ENCODE data around the gene WAS.
"Not testable (repeated sequence)": the region's sequence is repeated elsewhere in the genome, so short reads cannot be mapped to it uniquely, and the experiment has no call there.

Gene WAS

GRCh38 chrX:48688531-48689150, 5.0 kb downstream of the WAS start:
- no peak for DNase-seq

GRCh38 chrX:48689208-48689920, 5.8 kb downstream of the WAS start:
- DNase-seq, result no peak

DNA sequence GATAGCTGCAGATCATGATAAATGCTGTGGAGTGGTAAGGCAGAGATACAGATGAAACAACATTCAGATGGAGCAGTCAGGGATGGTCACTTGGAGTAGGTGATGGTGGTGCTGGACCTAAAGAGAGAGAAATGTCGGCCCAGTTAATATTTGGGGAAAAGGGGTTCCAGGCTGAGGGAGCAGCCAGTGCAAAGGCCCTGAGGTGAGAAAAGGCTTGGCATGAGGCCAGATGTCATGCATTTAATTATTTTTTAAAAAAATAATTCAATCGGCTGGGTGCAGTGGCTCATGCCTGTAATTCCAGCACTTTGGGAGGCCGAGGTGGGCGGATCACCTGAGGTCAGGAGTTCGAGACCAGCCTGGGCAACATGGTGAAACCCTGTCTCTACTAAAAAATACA, 8.1 kb downstream of the WAS start:
- not testable (repeated sequence) for DNase-seq

GRCh38 chrX:48694776-48695533, 11.4 kb downstream of the WAS start:
- no peak for DNase-seq

GRCh38 chrX:48695534-48695896, 11.9 kb downstream of the WAS start:
- no peak for DNase-seq

- DNase-seq, result no peak
These were observed 12.3 kb downstream of the WAS start for GRCh38 chrX:48695925-48696300.

DNA sequence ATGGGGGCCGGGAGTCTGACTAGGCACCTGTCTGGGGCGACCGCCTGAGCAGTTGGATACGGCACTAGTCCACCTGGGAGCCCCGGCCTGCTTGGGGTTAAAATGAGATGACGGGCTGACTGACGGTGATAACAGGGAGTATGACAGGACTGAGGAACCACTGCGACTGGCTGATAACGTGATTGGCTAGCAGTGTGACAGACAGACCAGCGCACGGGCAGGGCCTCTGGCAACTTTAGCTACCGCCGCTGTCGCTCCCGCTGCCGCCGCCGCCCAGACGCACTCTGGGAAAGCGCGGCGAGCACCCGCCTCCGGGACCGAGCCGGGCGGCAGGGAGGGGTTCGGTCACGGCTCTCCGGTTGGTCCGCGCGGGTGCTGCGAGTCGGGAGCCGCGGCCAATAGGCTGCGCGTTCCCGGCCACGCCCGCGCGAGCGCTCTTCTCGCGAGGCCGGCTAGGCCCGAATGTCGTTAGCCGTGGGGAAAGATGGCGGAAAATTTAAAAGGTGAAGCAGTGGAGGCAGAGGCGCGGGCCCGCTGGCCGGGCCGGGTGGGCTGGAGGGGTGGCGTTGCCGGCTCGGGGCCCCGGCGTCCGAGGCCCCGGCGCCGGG, 12.8 kb downstream of the WAS start, which contains the start of gene SUV39H1:
SUV39H1 (plus strand) TSS at position 434 of the 608 bp plus-strand sequence; CDS start at position 485, 51 bp downstream.
- DNase-seq, result peak; percentile 91

DNA sequence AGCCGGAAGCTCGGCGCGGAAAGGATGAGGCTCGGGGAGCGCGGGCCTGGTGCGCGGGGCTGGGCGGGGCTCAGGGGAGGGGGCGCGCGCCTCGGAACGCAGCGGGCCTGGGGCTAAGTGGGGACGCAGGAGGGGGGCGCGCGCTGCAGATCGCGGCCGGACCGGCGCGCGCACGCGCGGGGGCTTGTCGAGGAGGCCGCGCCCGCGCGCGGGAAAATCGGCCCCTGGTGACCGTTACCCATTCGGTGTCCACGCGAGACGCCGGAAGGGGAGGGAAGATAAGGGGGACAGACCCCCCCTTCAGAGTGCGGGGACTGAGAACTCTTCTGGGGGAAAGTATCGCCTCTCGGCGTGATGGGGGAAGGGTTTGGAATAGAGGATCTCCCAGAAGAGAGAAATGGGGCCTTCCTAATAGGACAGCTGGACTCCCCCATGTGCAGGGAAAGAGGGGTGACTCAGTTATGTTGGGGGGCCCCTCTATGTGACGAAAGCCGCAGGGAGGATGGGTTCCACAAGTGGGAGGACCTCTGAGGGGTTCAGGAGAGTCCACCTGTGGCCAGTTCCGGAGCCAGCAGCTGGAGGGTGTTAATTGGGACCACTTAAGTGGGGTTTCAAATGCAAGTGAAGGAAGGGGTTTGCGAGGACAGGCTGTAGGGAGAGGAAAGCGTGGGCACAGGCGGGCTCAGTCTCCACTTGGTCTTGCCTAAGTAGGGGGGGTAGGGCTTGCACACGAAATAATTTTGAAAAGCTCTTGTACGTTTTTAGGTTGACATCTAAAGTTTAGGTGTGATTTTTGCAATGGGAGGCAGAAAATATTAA, 13.5 kb downstream of the WAS start:
- DNase-seq, result peak; percentile 38

GRCh38 chrX:48698306-48698705, 14.7 kb downstream of the WAS start:
- no peak for DNase-seq

DNA sequence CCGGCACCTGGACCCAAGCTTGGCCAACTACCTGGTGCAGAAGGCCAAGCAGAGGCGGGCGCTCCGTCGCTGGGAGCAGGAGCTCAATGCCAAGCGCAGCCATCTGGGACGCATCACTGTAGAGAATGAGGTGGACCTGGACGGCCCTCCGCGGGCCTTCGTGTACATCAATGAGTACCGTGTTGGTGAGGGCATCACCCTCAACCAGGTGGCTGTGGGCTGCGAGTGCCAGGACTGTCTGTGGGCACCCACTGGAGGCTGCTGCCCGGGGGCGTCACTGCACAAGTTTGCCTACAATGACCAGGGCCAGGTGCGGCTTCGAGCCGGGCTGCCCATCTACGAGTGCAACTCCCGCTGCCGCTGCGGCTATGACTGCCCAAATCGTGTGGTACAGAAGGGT, 16.6 kb downstream of the WAS start:
- no peak for DNase-seq

GRCh38 chrX:48700951-48701653, 17.5 kb downstream of the WAS start:
- DNase-seq, result no peak

DNA sequence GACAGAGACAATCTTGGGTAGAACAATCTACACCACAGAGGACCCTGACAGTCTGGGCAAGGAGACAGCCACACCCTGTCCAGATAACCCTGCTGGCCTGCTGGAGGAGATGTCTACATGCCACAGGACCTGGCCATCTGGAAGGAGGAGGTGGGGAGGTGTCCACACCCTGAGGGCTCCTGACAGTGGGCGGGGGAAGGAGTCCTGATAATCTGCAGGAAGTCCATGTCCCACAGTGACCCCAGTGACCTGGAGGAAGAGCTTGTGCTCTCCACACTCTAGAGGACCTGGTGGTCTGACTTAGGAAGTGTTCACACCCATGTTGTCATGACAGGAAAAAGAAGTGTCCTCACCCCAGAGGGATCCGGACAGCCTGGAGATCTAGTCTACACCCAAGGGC, 18.4 kb downstream of the WAS start:
- DNase-seq, result no peak

DNA sequence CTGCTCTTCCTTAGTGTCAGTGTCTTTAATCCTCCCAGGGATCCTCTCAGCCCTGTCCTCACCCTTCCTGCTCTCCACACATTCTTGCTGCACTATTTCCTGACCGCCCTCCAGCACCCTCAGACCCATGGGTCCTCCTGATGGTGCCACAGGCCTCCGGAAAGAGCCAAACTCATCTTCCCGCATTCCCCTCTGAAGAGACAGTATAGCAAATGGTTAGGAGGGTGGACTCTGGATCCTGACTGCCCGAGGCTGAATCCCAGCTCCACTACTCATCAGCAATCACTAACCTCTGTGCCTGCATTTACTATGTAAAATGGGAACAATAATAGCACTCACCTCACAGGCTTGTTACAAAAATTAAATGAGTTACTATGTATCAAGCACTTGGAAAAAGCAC, 19.1 kb downstream of the WAS start:
- no peak for DNase-seq

GRCh38 chrX:48703228-48703627, 19.6 kb downstream of the WAS start:
- DNase-seq, result no peak

DNA sequence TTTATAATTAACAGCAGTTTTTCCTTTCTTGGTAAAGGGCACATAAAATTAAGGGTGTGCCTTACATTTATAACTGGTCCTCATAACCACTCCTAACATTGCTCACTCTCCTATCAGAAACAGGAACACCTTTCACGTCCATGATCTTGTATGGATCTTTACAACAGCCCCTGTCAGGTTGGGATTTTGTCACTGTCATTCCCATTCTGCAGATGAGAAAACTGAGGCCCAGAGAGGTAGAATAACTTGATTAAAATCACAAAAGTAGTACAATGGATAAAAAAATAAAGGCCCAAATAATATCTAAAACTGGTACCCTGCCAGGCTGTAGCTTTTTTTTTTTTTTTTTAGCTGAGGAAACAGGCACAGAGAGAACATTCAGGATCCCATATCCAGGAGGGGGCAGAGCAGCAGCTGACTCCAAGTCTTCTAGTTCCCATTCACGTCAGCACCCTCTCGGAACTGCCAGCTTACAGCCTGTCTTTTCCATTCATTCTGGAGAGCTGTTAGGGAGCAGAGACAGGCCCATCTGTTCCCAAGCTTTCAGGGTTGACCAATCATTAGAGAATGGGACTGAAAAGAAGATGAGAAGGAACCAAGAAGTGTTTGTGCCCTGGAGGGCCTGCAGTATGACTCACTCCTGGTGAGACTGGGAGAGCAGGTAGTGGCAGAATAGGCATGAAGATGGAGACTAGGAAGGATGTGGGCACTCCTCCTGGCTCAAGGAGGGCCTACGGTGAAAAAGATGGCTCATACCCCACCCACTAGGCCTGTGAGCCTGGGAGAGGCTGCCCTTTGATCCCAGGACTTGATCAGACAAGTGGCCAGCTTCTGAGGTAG, 20.3 kb downstream of the WAS start:
- no peak for DNase-seq

DNA sequence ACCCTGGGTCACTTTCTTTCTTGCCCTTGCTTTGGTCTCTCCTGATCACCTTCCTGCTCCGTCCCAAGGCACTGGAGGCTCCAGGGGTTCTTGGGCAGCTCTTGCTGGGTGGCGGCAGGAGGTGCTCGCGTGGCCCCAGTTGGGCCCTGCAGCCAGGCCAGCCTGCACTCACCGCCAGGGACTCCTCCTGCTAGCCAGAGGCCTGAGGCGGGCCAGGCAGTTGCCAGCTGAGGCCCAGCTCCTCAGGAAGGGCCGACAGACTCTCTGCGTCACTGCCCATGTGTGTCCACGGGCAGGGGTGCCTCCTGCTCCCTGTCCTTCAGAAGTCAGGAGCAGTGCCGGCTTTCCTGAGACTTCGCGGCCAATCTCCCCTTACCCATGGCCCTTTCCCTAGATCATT, 22.3 kb downstream of the WAS start:
- DNase-seq, result no peak

- no peak for DNase-seq
These were observed 26.0 kb downstream of the WAS start for GRCh38 chrX:48709522-48710112.

- no peak for DNase-seq
These were observed 27.7 kb downstream of the WAS start for GRCh38 chrX:48711162-48711928.

- no peak for DNase-seq
These were observed 28.4 kb downstream of the WAS start for GRCh38 chrX:48711929-48712505.

GRCh38 chrX:48713847-48714246, 30.2 kb downstream of the WAS start:
- peak; percentile 46 for DNase-seq
